Activated naive CD8-positive, alpha-beta T cell treated with anti-CD3 and anti-CD28 coated beads, Interleukin-2, amount 10 ng/mL, durations not matched to agents 7 days and 5 days (primary cell): Measurements from ENCODE around the gene MAPRE2. TPM values are rescaled to one million over a fixed set of nuclear protein-coding genes. Genes with fewer than 3 reads are reported as not detected.

Experiments used
- ATAC-seq: fragments of 150-1000 bp; cut with Tn5 transposase; one replicate; pipeline ENCODE4 v1.10.0; 2021; ENCODE audit warnings: low read depth, moderate library complexity
- POLR2A ChIA-PET: fragments of 350-600 bp; sonication (Branson Sonifier 250); formaldehyde crosslinking; loops from one replicate; lab custom pipeline; 2021; ENCODE audit warnings: antibody characterized with exemption; lab: Charles Lee
- DNase-seq: peaks from one replicate; pipeline ENCODE4 v3.0.0; 2021
- H3K27ac Mint-ChIP-seq: one replicate; pipeline ENCODE4 v1.8.0; 2022; ENCODE audit warnings: mild to moderate bottlenecking, mixed read lengths
- H3K27me3 Mint-ChIP-seq: one replicate; pipeline ENCODE4 v1.8.0; 2022; ENCODE audit warnings: mild to moderate bottlenecking, moderate library complexity, mixed read lengths
- H3K36me3 Mint-ChIP-seq: one replicate; pipeline ENCODE4 v1.8.0; 2021; ENCODE audit warnings: mild to moderate bottlenecking, mixed read lengths
- H3K4me1 Mint-ChIP-seq: one replicate; pipeline ENCODE4 v1.8.0; 2021; ENCODE audit warnings: mixed read lengths
- H3K4me3 Mint-ChIP-seq: one replicate; pipeline ENCODE4 v1.8.0; 2022; ENCODE audit warnings: mild to moderate bottlenecking, moderate library complexity, mixed read lengths
- H3K9me3 Mint-ChIP-seq: one replicate; pipeline ENCODE4 v1.8.0; 2021; ENCODE audit warnings: mixed read lengths
- total RNA-seq, 2 experiments: library from RNA; stranded (reverse); gene quantifications; one replicate each; pipeline ENCODE4 v1.2.3, GENCODE V29; 2021

Gene MAPRE2
- total RNA-seq, 2 experiments from 2014 or later = 61.5 to 63.2 TPM

DNA sequence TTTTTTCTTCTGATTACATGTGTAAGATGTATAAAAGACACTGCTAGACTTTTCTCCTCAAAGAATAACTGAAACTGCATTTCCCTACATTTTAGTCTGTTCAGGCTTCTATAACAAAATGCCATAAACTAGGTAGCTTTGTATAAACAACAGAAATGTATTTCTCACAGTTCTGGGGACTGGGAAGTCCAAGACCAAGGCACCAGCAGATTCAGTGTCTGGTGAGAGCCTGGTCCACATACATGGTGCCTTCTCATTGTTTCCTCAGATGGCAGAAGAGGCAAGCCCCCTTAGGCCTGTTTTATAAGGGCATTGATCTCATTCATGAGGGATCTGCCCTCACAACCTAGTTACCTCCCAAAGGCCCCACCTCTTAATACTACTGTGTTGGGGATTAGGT lies 71.5 kb downstream of the MAPRE2 start:
- peaks cover 46% of the 10 kb centered on the region for H3K36me3 Mint-ChIP-seq
- POLR2A ChIA-PET = no interaction called here
- H3K27ac Mint-ChIP-seq = no peak overlapping the region
- H3K27me3 Mint-ChIP-seq = no peaks in the 10 kb centered on the region
- no peak overlapping the region for H3K4me3 Mint-ChIP-seq
- H3K4me1 Mint-ChIP-seq = peaks cover 8% of the 10 kb centered on the region
- no peak for ATAC-seq
- peaks cover 4% of the 10 kb centered on the region for H3K9me3 Mint-ChIP-seq
- no peak for DNase-seq

GRCh38 chr18:35114305-35114704 lies 73.1 kb downstream of the MAPRE2 start:
- Mint-ChIP-seq H3K27ac (peak overlapping the region; percentile 18), H3K9me3 (peaks cover 3% of the 10 kb centered on the region), H3K4me3 (no peak overlapping the region), H3K27me3 (no peaks in the 10 kb centered on the region), H3K36me3 (peaks cover 32% of the 10 kb centered on the region), H3K4me1 (peaks cover 8% of the 10 kb centered on the region)
- DNase-seq = no peak
- POLR2A ChIA-PET = no interaction called here
- no peak for ATAC-seq

- H3K9me3 Mint-ChIP-seq = no peaks in the 10 kb centered on the region
- H3K27ac Mint-ChIP-seq = no peak overlapping the region
- POLR2A ChIA-PET = no interaction called here
- no peak for DNase-seq
- H3K4me3 Mint-ChIP-seq = no peak overlapping the region
- H3K4me1 Mint-ChIP-seq = peaks cover 6% of the 10 kb centered on the region
- no peak for ATAC-seq
- H3K36me3 Mint-ChIP-seq = peaks cover 27% of the 10 kb centered on the region
- H3K27me3 Mint-ChIP-seq = no peaks in the 10 kb centered on the region
These were observed 75.6 kb downstream of the MAPRE2 start for GRCh38 chr18:35116784-35117318.

GRCh38 chr18:35117372-35117771 lies 76.2 kb downstream of the MAPRE2 start:
- no peak for DNase-seq
- H3K27me3 Mint-ChIP-seq = no peaks in the 10 kb centered on the region
- H3K27ac Mint-ChIP-seq = no peak overlapping the region
- no peaks in the 10 kb centered on the region for H3K9me3 Mint-ChIP-seq
- POLR2A ChIA-PET = no interaction called here
- peaks cover 23% of the 10 kb centered on the region for H3K36me3 Mint-ChIP-seq
- ATAC-seq = no peak
- H3K4me3 Mint-ChIP-seq = no peak overlapping the region
- peaks cover 8% of the 10 kb centered on the region for H3K4me1 Mint-ChIP-seq

- no peak overlapping the region for H3K4me3 Mint-ChIP-seq
- DNase-seq (no peak), ATAC-seq (no peak)
- no peaks in the 10 kb centered on the region for H3K27me3 Mint-ChIP-seq
- H3K27ac Mint-ChIP-seq = no peak overlapping the region
- POLR2A ChIA-PET = no interaction called here
- H3K36me3 Mint-ChIP-seq = peaks cover 25% of the 10 kb centered on the region
- H3K9me3 Mint-ChIP-seq = no peaks in the 10 kb centered on the region
- peaks cover 12% of the 10 kb centered on the region for H3K4me1 Mint-ChIP-seq
These were observed 76.8 kb downstream of the MAPRE2 start for GRCh38 chr18:35117951-35118411.

GRCh38 chr18:35118641-35119040 lies 77.4 kb downstream of the MAPRE2 start:
- Mint-ChIP-seq H3K36me3 (peaks cover 29% of the 10 kb centered on the region), H3K4me1 (peaks cover 15% of the 10 kb centered on the region), H3K9me3 (peaks cover under 1% of the 10 kb centered on the region), H3K27me3 (no peaks in the 10 kb centered on the region), H3K4me3 (no peak overlapping the region), H3K27ac (no peak overlapping the region)
- DNase-seq (no peak), ATAC-seq (no peak)
- POLR2A ChIA-PET = no interaction called here

- ATAC-seq (no peak), DNase-seq (no peak)
- no peaks in the 10 kb centered on the region for H3K27me3 Mint-ChIP-seq
- peaks cover 29% of the 10 kb centered on the region for H3K36me3 Mint-ChIP-seq
- H3K4me3 Mint-ChIP-seq = no peak overlapping the region
- H3K9me3 Mint-ChIP-seq = peaks cover 6% of the 10 kb centered on the region
- H3K27ac Mint-ChIP-seq = no peak overlapping the region
- peaks cover 15% of the 10 kb centered on the region for H3K4me1 Mint-ChIP-seq
- POLR2A ChIA-PET = no interaction called here
These were observed 79.8 kb downstream of the MAPRE2 start for GRCh38 chr18:35121038-35121437.

- POLR2A ChIA-PET = interaction anchor here (0.6 to 2.0 kb wide), 2 partner anchors 79 to 169 kb away, joined by 3 to 4 read pairs; partner anchors contain the start of gene ZSCAN30
- Mint-ChIP-seq H3K9me3 (peaks cover 6% of the 10 kb centered on the region), H3K4me3 (no peak overlapping the region), H3K36me3 (peaks cover 27% of the 10 kb centered on the region), H3K27me3 (no peaks in the 10 kb centered on the region), H3K27ac (no peak overlapping the region), H3K4me1 (peaks cover 15% of the 10 kb centered on the region)
- DNase-seq (no peak), ATAC-seq (no peak)
These were observed 80.3 kb downstream of the MAPRE2 start for GRCh38 chr18:35121531-35121930.

DNA sequence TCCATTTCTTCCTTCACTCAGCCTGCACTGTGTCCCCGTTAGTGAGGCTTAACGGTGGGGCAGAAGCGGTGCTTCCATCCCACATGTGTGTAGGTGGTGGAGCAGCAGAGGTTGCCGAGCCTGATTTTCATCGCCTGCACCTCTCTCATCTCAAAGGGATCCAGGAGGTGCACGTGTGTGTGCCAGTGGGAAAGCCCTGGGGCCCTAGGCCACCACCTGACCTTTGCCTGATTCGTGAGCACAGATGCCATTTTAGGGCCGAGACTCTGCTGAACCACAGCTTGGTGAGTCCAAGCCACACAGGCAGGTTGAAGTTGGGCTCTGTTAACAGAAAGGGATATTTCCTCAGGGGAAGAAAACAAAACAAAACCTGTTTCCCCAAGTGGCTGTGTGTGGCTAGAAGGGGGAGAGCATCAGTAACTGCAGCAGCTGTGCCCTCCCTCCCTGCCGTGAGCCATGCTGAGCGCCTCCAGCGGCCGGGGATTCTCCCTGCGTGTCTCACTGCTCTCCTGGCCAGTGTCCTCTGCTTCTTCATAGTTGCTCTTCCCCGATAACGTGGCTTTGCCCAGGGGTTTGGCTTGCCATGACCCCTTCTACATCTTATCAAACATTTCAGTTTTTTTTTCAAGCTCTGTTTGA lies 81.5 kb downstream of the MAPRE2 start:
- POLR2A ChIA-PET = interaction anchor here (2.0 kb wide), 1 partner anchor 80 kb away, joined by 4 read pairs; no protein-coding TSS in a partner anchor
- peaks cover 6% of the 10 kb centered on the region for H3K9me3 Mint-ChIP-seq
- peak overlapping the region; percentile 31 for H3K27ac Mint-ChIP-seq
- H3K4me3 Mint-ChIP-seq = peak overlapping the region; percentile 11
- DNase-seq (no peak), ATAC-seq (peak; percentile 80)
- H3K36me3 Mint-ChIP-seq = peaks cover 29% of the 10 kb centered on the region
- H3K27me3 Mint-ChIP-seq = no peaks in the 10 kb centered on the region
- H3K4me1 Mint-ChIP-seq = peaks cover 11% of the 10 kb centered on the region

- Mint-ChIP-seq H3K27me3 (no peaks in the 10 kb centered on the region), H3K4me3 (no peak overlapping the region), H3K9me3 (peaks cover 6% of the 10 kb centered on the region), H3K4me1 (peaks cover 11% of the 10 kb centered on the region), H3K27ac (no peak overlapping the region), H3K36me3 (peaks cover 33% of the 10 kb centered on the region)
- ATAC-seq (no peak), DNase-seq (no peak)
- POLR2A ChIA-PET = no interaction called here
These were observed 82.6 kb downstream of the MAPRE2 start for GRCh38 chr18:35123811-35124210.

DNA sequence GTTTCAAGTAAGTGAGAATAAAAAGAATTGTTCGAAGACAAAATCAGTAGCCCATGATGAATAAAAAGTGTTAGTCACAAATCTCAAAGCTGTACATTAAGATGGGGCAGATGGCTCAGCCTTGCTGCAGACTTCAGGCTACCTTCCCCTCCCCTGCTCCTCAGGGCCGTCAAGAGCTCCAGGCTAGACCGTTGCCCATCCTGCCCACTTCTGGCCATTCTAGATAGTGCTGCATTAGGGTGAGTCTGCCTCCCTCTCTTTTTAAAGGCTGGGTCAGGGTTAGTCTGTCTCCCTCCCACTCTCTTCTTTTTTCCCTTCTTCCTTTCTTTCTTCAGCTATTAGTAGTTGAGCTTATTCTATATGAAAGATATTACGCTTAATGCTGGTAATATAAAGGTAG lies 86.0 kb downstream of the MAPRE2 start:
- H3K27ac Mint-ChIP-seq = no peak overlapping the region
- POLR2A ChIA-PET = no interaction called here
- peaks cover 9% of the 10 kb centered on the region for H3K4me1 Mint-ChIP-seq
- DNase-seq (no peak), ATAC-seq (no peak)
- H3K4me3 Mint-ChIP-seq = no peak overlapping the region
- no peaks in the 10 kb centered on the region for H3K27me3 Mint-ChIP-seq
- peaks cover 6% of the 10 kb centered on the region for H3K9me3 Mint-ChIP-seq
- H3K36me3 Mint-ChIP-seq = peaks cover 28% of the 10 kb centered on the region

GRCh38 chr18:35128675-35129074 lies 87.5 kb downstream of the MAPRE2 start:
- ATAC-seq = no peak
- DNase-seq = no peak
- Mint-ChIP-seq H3K36me3 (peaks cover 22% of the 10 kb centered on the region), H3K27ac (peak overlapping the region; percentile 54), H3K4me1 (peaks cover 2% of the 10 kb centered on the region), H3K9me3 (peaks cover 5% of the 10 kb centered on the region), H3K4me3 (no peak overlapping the region), H3K27me3 (no peaks in the 10 kb centered on the region)
- POLR2A ChIA-PET = no interaction called here

- ATAC-seq (no peak), DNase-seq (no peak)
- Mint-ChIP-seq H3K4me1 (peaks cover 2% of the 10 kb centered on the region), H3K9me3 (no peaks in the 10 kb centered on the region), H3K27me3 (no peaks in the 10 kb centered on the region), H3K27ac (no peak overlapping the region), H3K36me3 (peaks cover 18% of the 10 kb centered on the region), H3K4me3 (no peak overlapping the region)
- POLR2A ChIA-PET = no interaction called here
These were observed 89.0 kb downstream of the MAPRE2 start for GRCh38 chr18:35130236-35130635.

DNA sequence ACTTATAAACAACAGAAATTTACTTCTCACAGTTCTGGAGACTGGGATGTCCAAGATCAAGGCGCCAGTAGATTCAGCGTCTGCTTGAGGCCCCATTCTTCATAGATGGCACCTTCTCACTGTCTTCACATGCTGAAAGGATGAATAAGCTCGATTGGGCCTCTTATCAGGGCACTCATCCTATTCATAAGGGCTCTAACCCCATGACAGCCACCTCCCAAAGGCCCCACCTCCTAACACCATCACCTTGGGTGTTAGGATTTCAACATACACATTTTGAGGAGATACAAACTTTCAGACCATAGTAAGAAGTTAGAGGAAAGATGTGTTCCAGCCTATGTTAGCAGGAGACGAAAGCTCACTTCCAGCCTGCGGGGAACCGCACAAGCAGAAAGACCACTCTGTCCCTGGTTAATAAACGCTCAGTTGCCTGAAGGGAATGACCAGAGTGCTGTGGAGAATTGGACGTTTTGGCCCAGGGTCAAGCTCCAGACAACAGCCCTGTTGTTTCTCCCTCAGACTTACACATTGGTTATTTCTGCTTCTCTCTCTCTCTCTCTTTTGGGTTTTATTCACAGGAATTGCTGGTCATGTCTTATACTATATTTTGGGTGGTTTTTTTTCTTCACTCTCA lies 90.3 kb downstream of the MAPRE2 start:
- H3K4me1 Mint-ChIP-seq = peaks cover 2% of the 10 kb centered on the region
- no peak for ATAC-seq
- no peaks in the 10 kb centered on the region for H3K9me3 Mint-ChIP-seq
- no peak overlapping the region for H3K27ac Mint-ChIP-seq
- H3K36me3 Mint-ChIP-seq = peaks cover 18% of the 10 kb centered on the region
- POLR2A ChIA-PET = no interaction called here
- no peaks in the 10 kb centered on the region for H3K27me3 Mint-ChIP-seq
- H3K4me3 Mint-ChIP-seq = no peak overlapping the region
- DNase-seq = no peak
